GM21515 (cell line): ENCODE results near the gene CITED2.

ENCODE experiments used
- ATAC-seq: cut with Tn5 transposase; IDR thresholded peaks from one replicate; pipeline ENCODE4 v1.9.1; 2021; ENCODE audit not compliant: unreplicated experiment

CITED2 gene

GRCh38 chr6:139334806-139335446, 39.5 kb downstream of the CITED2 start:
- no peak for ATAC-seq

GRCh38 chr6:139330826-139331500, 43.5 kb downstream of the CITED2 start:
- no peak for ATAC-seq

DNA sequence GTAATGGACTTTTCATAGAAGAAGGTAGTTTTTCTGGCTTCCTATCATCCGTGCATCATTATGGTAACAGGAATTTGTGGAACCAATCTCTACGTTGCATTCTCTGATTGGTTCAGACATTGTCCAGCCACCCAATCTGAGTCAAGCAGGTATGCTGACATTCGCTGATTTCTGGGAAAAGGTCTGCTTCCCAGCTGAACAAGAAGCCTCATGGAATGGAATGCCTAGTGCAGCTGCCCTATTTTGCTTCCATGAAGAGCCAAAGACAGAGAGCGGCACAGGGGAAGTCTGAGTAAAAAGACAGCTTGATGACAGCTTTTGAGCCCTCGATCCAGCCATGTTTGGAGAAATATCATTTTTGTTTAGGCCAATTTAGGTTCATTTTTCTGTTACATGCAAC, 44.1 kb downstream of the CITED2 start:
- ATAC-seq, result no peak

DNA sequence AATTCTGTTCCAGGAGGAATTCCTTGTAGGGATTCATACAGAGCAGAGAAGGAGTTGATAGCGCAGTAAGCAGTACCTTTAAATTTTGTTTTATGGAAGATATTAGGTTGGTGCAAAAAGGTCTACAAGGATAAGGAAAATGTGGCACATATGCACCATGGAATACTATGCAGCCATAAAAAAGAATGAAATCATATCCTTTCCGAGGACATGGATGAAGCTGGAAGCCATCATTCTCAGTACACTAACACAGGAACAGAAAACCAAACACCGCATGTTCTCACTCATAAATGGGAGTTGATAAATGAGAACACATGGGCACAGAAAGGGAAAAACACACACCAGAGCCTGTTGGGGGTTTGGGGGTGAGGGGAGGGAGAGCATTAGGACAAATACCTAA, 45.2 kb downstream of the CITED2 start:
- ATAC-seq, result no peak

DNA sequence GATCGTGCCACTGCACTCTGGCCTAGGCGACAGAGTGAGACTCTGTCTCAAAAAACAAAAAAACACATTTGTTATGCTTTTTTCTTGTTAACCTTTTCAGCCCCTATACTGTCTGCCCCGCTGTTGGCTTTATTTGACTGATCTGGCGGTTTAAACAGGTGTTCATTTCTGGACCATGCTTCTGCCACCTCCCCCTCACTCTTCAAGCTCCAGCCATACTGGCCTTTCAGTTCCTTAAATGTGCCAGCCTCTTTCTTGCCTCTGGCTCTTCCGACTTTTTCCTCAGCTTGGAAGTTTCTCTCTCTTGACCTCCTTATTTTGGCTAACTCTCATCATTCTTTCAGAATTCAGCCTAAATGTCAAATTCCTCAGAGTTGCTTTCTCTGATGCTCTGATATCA, 47.4 kb downstream of the CITED2 start:
- ATAC-seq, result no peak

- no peak for ATAC-seq
Observed at GRCh38 chr6:139325686-139326085, 48.8 kb downstream of the CITED2 start.

DNA sequence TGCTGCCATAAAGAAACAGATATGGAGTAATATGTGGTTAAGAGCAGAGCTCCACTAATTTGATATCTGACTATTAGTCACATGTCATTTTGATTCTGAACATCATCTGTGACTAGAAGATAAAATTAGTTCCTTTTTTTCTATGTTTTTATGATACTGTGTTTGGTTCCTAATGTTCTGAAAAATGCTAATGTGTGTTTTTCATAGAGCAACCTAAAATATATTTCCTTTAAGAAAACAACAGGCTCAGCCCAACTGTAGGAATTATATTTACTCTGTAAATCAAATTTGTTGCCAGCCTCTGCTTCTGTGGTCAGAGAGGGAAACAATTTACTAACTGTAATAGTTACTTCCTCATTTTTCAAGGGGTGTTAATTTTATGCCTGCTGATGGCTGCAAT, 49.3 kb downstream of the CITED2 start:
- peak; percentile 47 for ATAC-seq

- no peak for ATAC-seq
Observed at GRCh38 chr6:139324301-139324555, 50.2 kb downstream of the CITED2 start.

DNA sequence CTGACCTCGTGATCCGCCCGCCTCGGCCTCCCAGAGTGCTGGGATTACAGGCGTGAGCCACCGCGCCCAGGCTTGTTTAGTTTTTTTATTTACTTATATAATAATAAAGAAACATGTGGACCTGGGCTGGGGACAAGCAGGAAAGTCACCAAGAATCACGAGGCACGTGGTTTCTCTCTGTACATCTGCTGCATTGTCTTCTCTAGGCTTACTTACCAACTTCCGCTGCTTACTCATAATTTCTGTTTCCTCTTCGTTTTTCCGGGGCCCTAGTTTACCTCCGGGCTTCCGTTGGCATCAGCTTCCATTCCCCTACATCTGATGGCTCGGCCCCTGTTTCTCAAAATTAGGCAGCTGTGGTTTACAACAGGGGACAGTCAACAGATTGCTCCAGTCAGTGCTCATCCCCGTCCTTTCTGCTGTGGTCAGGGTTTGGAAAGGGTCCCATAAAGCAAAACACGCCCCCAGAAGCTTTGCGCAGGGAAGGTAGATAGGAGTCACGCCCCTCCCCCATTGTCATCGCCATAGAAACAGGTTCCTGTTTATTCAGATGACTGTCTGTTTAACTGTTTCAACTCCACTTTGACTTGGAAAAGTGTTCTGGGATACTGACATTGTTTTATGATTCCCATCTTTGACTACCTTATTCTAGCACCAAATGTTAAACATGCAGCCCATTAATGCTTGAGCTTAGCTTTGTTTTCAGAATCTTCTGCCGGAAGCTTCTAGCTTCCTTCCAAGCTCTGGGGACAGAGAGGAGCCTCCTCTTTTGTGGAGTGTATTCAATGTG, 50.7 kb downstream of the CITED2 start:
- ATAC-seq, result peak; percentile 38
